Esophagus squamous epithelium (tissue), 5 donors: ENCODE measurements around the gene AKR1D1. TPM values are rescaled to one million over a fixed set of nuclear protein-coding genes. Genes with fewer than 3 reads are reported as not detected.

ENCODE experiments used
- DNase-seq: peaks from one replicate; lab custom pipeline; 2025; lab: John Stamatoyannopoulos, UW
- H3K27ac ChIP-seq, 4 donors: fragments of 200-600 bp; sonication (generic); one replicate each; pipeline ENCODE4 v1.5.1; 2016 to 2019; ENCODE audit warnings: mild to moderate bottlenecking in 1 of 4
- H3K27me3 ChIP-seq, 4 donors: fragments of 200-600 bp; sonication (generic); 1 replicate in 3 of 4; 2 replicates in 1 of 4; pipeline versions ENCODE4 v1.5.1 to v1.6.0; 2017 to 2021; ENCODE audit warnings: antibody characterized with exemption in 1 of 4
- H3K36me3 ChIP-seq, 3 donors: fragments of 200-600 bp; sonication (generic); one replicate each; pipeline ENCODE4 v1.5.1; 2016 to 2019
- H3K4me1 ChIP-seq, 3 donors: fragments of 200-600 bp; sonication (generic); one replicate each; pipeline ENCODE4 v1.5.1; 2017 to 2019
- H3K4me3 ChIP-seq, 4 donors: fragments of 200-600 bp; sonication (generic); 1 replicate in 3 of 4; 2 replicates in 1 of 4; pipeline ENCODE4 v1.5.1; 2016 to 2019; ENCODE audit warnings: mild to moderate bottlenecking in 2 of 4, moderate library complexity in 1 of 4
- H3K9me3 ChIP-seq, 3 donors: fragments of 200-600 bp; sonication (generic); one replicate each; pipeline ENCODE4 v1.5.1; 2016 to 2019
- CTCF ChIP-seq, 6 experiments: fragments of 450-650 bp in 4 of 6; fragments of 200-600 bp in 2 of 6; sonication (generic) in 2 of 6; IDR thresholded peaks; one replicate each; pipeline ENCODE4 v1.5.1; 2016 to 2019; ENCODE audit warnings: antibody characterized with exemption in 6 of 6, mild to moderate bottlenecking in 4 of 6, moderate library complexity in 4 of 6
- POLR2A ChIP-seq, 4 donors: fragments of 450-650 bp; IDR thresholded peaks; one replicate each; pipeline ENCODE4 v1.6.1; 2017; ENCODE audit warnings: antibody characterized with exemption in 4 of 4, mild to moderate bottlenecking in 4 of 4, moderate library complexity in 3 of 4
- WGBS, 2 donors: methylation state at CpG; one replicate each; pipeline ENCODE4 v1.1.5; 2018; 5-methylcytosine and 5-hydroxymethylcytosine counted together
- intact Hi-C: fragments of 100-400 bp; cut with DNase I; formaldehyde crosslinking; loops from one replicate; pipeline ENCODE4 v1.15.0; 2022
- total RNA-seq, 4 donors: library from RNA; depleted of rRNA; stranded (reverse); fragments of >200 nt; gene quantifications; one replicate each; pipeline ENCODE4 v1.1.0, GENCODE V29; 2016
- donor health status: DM: yes; HTN: yes; CAD: no.

AKR1D1 gene
- total RNA-seq, 4 donors from 2014 or later = not detected

- Histone ChIP-seq H3K4me1 (no peaks in the 10 kb centered on the region), H3K36me3 (no peaks in the 10 kb centered on the region), H3K9me3 (no peaks in the 10 kb centered on the region), H3K4me3 (no peak overlapping the region), H3K27ac (no peak overlapping the region), H3K27me3 (no peaks in the 10 kb centered on the region)
- WGBS, 2 donors = 70 to 88% methylated on average over 1 of the region's 1 CpG
- no peak for DNase-seq
- TF ChIP-seq POLR2A (IDR thresholded peaks at IDR 0.05) = no peak
- no peak for TF ChIP-seq CTCF (IDR thresholded peaks at IDR 0.05)
- intact Hi-C loops = no loop called here
These were observed 2.9 kb downstream of the AKR1D1 start for GRCh38 chr7:138079137-138079536.

GRCh38 chr7:138081868-138082267, 5.6 kb downstream of the AKR1D1 start:
- TF ChIP-seq CTCF (IDR thresholded peaks at IDR 0.05) = no peak
- no peak for TF ChIP-seq POLR2A (IDR thresholded peaks at IDR 0.05)
- 79% methylated on average over 4 of the region's 4 CpGs for WGBS, 2 donors
- no peaks in the 10 kb centered on the region for H3K4me1 ChIP-seq
- no peaks in the 10 kb centered on the region for H3K27me3 ChIP-seq
- no peaks in the 10 kb centered on the region for H3K36me3 ChIP-seq
- no peaks in the 10 kb centered on the region for H3K9me3 ChIP-seq
- DNase-seq = no peak
- H3K4me3 ChIP-seq = no peak overlapping the region
- H3K27ac ChIP-seq = no peak overlapping the region
- intact Hi-C loops = no loop called here

DNA sequence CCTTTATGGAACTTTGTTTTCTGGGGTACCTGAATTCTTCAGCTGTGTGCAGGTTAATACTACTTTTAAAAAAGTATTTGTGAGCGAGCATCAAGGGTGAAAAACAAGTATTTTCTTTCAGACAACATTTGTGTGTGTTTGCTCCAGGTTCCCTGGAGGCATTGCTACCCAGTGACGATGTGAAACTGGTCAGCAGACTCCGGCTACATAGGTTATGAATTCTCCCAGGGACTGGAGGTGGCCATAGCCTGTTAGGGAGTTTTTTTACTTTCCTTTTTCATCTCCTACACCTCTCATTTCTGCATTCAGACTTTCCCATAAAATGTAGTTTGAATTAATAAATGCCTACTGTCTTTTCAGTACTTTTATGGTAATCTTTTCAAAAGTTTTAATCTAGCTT, 7.6 kb downstream of the AKR1D1 start:
- no peaks in the 10 kb centered on the region for H3K36me3 ChIP-seq
- no peaks in the 10 kb centered on the region for H3K4me1 ChIP-seq
- no peaks in the 10 kb centered on the region for H3K9me3 ChIP-seq
- no peak overlapping the region for H3K4me3 ChIP-seq
- H3K27ac ChIP-seq = no peak overlapping the region
- 32% methylated on average over 3 of the region's 3 CpGs for WGBS, 2 donors
- no peak for DNase-seq
- no peaks in the 10 kb centered on the region for H3K27me3 ChIP-seq
- intact Hi-C loops = no loop called here
- TF ChIP-seq CTCF (IDR thresholded peaks at IDR 0.05) = no peak
- TF ChIP-seq POLR2A (IDR thresholded peaks at IDR 0.05) = no peak

- intact Hi-C loops = no loop called here
- DNase-seq = no peak
- TF ChIP-seq POLR2A (IDR thresholded peaks at IDR 0.05) (no peak), CTCF (IDR thresholded peaks at IDR 0.05) (no peak)
- 80 to 81% methylated on average over 5 of the region's 5 CpGs for WGBS, 2 donors
- no peaks in the 10 kb centered on the region for H3K27me3 ChIP-seq
- no peak overlapping the region for H3K4me3 ChIP-seq
- no peaks in the 10 kb centered on the region for H3K9me3 ChIP-seq
- no peaks in the 10 kb centered on the region for H3K36me3 ChIP-seq
- no peak overlapping the region for H3K27ac ChIP-seq
- no peaks in the 10 kb centered on the region for H3K4me1 ChIP-seq
These were observed 10.5 kb downstream of the AKR1D1 start for GRCh38 chr7:138086563-138087270.

DNA sequence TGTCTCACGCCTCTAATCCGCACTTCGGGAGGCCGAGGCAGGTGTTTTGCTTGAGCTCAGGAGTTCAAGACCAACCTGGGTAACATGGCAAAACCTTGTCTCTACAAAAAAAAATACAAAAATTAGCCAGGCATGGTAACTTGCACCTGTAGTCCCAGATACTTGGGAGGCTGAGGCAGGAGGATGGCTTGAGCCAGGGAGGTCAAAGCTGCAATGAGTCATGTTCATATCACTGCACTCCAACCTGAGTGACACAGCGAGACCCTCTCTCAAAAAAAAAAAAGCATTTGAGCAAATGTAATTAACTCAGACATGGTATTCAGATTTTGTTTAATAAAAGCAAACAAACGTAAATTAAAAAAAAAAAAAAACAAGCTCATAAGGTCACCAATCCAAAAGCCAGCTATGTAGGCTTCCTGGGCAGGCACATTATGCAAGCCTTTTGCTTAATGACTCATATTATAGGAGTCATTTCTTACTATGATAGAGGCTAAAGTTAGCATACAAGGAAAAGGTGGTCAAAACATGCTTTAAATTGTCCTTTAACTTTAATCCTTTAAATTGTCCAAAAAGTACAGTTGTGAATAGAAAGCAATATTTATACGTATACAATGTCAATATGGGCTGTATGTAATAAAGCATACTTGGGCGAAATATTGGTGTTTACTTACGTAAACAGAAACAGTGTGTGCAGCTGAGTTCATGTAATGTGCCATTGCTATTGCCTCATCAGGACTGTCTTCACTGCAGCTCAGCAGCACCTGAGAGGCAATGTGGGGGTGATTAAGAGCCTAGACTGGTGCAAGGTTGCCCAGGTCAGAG, 13.0 kb downstream of the AKR1D1 start:
- WGBS, 2 donors = 75 to 83% methylated on average over 9 of the region's 9 CpGs
- H3K4me3 ChIP-seq = no peak overlapping the region
- H3K27me3 ChIP-seq = no peaks in the 10 kb centered on the region
- TF ChIP-seq CTCF (IDR thresholded peaks at IDR 0.05) = no peak
- no peak for TF ChIP-seq POLR2A (IDR thresholded peaks at IDR 0.05)
- H3K27ac ChIP-seq = no peak overlapping the region
- no peaks in the 10 kb centered on the region for H3K4me1 ChIP-seq
- DNase-seq = no peak
- no peaks in the 10 kb centered on the region for H3K9me3 ChIP-seq
- H3K36me3 ChIP-seq = no peaks in the 10 kb centered on the region
- intact Hi-C loops = no loop called here
